Keratinocyte (primary cell): ENCODE data around the gene FAM184B. TPM values are rescaled to one million over a fixed set of nuclear protein-coding genes. Genes with fewer than 3 reads are reported as not detected.

Experiments
- DNase-seq: peaks from one replicate; pipeline ENCODE4 v3.0.0-alpha.2; 2011; ENCODE audit warnings: low read depth, missing footprints, low spot score
- FAIRE-seq: peaks from 2 replicates; lab custom pipeline; 2011; peaks lifted over from hg19 to GRCh38; lab: Jason Lieb, UNC
- H2AFZ ChIP-seq: 2 replicates; pipeline ENCODE4 v1.6.0; 2012; ENCODE audit warnings: low read length, control low read depth, inconsistent platforms; ENCODE audit not compliant: control insufficient read depth
- H3K27ac ChIP-seq: 2 replicates; pipeline ENCODE4 v1.5.1; 2011; ENCODE audit warnings: low read length; ENCODE audit not compliant: control insufficient read depth, insufficient read depth
- H3K27me3 ChIP-seq: 3 replicates; pipeline ENCODE4 v1.6.0; 2011; ENCODE audit warnings: low read length; ENCODE audit not compliant: control insufficient read depth, insufficient read depth; ENCODE audit errors: extremely low read depth
- H3K36me3 ChIP-seq, 2 experiments: 2 replicates in 1 of 2; 3 replicates in 1 of 2; pipeline ENCODE4 v1.5.1; 2011; ENCODE audit warnings: low read length in 2 of 2, mild to moderate bottlenecking in 1 of 2; ENCODE audit not compliant: control insufficient read depth in 2 of 2, insufficient read depth in 2 of 2; ENCODE audit errors: extremely low read depth in 1 of 2
- H3K4me1 ChIP-seq: 3 replicates; pipeline ENCODE4 v1.5.1; 2011; ENCODE audit warnings: low read length; ENCODE audit not compliant: control insufficient read depth, insufficient read depth; ENCODE audit errors: extremely low read depth
- H3K4me2 ChIP-seq: 3 replicates; pipeline ENCODE4 v1.6.0; 2011; ENCODE audit warnings: low read depth, low read length; ENCODE audit not compliant: control insufficient read depth, insufficient read depth; ENCODE audit errors: extremely low read depth
- H3K4me3 ChIP-seq, 3 experiments: fragments of 200-600 bp in 1 of 3; sonication (generic) in 1 of 3; 2 replicates in 2 of 3; 3 replicates in 1 of 3; pipeline ENCODE4 v1.5.1; 2011 to 2016; ENCODE audit warnings: low read length in 3 of 3, mild to moderate bottlenecking in 3 of 3, control low read depth in 2 of 3, inconsistent platforms in 1 of 3, low read depth in 1 of 3, mixed read lengths in 1 of 3, mixed run types in 1 of 3, moderate library complexity in 1 of 3; ENCODE audit not compliant: control insufficient read depth in 2 of 3, insufficient read depth in 2 of 3; ENCODE audit errors: extremely low read depth in 1 of 3
- H3K79me2 ChIP-seq: 2 replicates; pipeline ENCODE4 v1.6.0; 2012; ENCODE audit warnings: low read length; ENCODE audit not compliant: control insufficient read depth, insufficient read depth
- H3K9ac ChIP-seq: 3 replicates; pipeline ENCODE4 v1.6.0; 2011; ENCODE audit warnings: low read length; ENCODE audit not compliant: control insufficient read depth, insufficient read depth; ENCODE audit errors: extremely low read depth
- H3K9me1 ChIP-seq: 3 replicates; pipeline ENCODE4 v1.6.0; 2011; ENCODE audit warnings: low read length; ENCODE audit not compliant: control insufficient read depth, insufficient read depth; ENCODE audit errors: extremely low read depth
- H3K9me3 ChIP-seq: 2 replicates; pipeline ENCODE4 v1.5.1; 2012; ENCODE audit warnings: low read depth, low read length; ENCODE audit not compliant: control insufficient read depth
- H4K20me1 ChIP-seq: 3 replicates; pipeline ENCODE4 v1.6.0; 2011; ENCODE audit warnings: low read length; ENCODE audit not compliant: control insufficient read depth, insufficient read depth; ENCODE audit errors: extremely low read depth
- CTCF ChIP-seq, 3 experiments: IDR thresholded peaks in 1 of 3; conservative IDR thresholded peaks in 1 of 3; optimal IDR thresholded peaks in 1 of 3; 2 replicates in 2 of 3; 3 replicates in 1 of 3; pipeline versions ENCODE3 to v1.5.1; 2011; ENCODE audit warnings: low read length in 3 of 3, mild to moderate bottlenecking in 3 of 3, moderate library complexity in 2 of 3, control low read depth in 1 of 3, inconsistent platforms in 1 of 3; ENCODE audit not compliant: insufficient read depth in 2 of 3; ENCODE audit errors: extremely low read depth in 1 of 3
- EZH2 ChIP-seq: IDR thresholded peaks from one replicate; pipeline ENCODE4 v1.6.1; 2012; ENCODE audit warnings: inconsistent platforms, mild to moderate bottlenecking, low read length, moderate library complexity
- dilution Hi-C: fragments of 300-500 bp; cut with MboI; formaldehyde crosslinking; loops from one replicate; pipeline ENCODE4 v1.7.0; 2020; ENCODE audit warnings: low sequenced_read_pairs; ENCODE audit not compliant: extremely low pct_ligation_motif_present
- polyA plus RNA-seq, 5 experiments: library from polyadenylated mRNA; depleted of rRNA in 3 of 5; stranded (reverse) in 3 of 5; stranded (forward) in 1 of 5; unstranded in 1 of 5; fragments of >200 nt; gene quantifications; 1 replicate in 1 of 5; 2 replicates in 3 of 5; 3 replicates in 1 of 5; pipeline versions ENCODE4 v1.2.1 to v1.2.3, GENCODE V29; 2011 to 2012; ENCODE audit warnings: missing spikeins in 2 of 5, low read depth in 1 of 5, low replicate concordance in 1 of 5

Gene FAM184B
- polyA plus RNA-seq, 1 donor (not counting 4 experiments of a cell fraction or from before 2014, with no cell fraction given) = 0.01 TPM

GRCh38 chr4:17636341-17636695 lies 145.1 kb downstream of the FAM184B start:
- Histone ChIP-seq H3K9me3 (no peaks in the 10 kb centered on the region), H4K20me1 (peaks cover 2% of the 10 kb centered on the region), H3K27ac (no peak overlapping the region), H3K4me3 (no peak overlapping the region), H3K4me1 (no peaks in the 10 kb centered on the region), H3K4me2 (no peak overlapping the region), H3K9me1 (no peaks in the 10 kb centered on the region), H3K79me2 (no peaks in the 10 kb centered on the region), H3K9ac (no peak overlapping the region), H3K27me3 (no peaks in the 10 kb centered on the region), H2AFZ (no peak overlapping the region), H3K36me3 (peaks cover 12 to 16% of the 10 kb centered on the region in 2 experiments)
- no peak for FAIRE-seq
- TF ChIP-seq EZH2 (no peak), CTCF (optimal IDR thresholded peaks at IDR 0.05 in 1 of 3, IDR thresholded peaks at IDR 0.05 in 1 of 3, conservative IDR thresholded peaks at IDR 0.05 in 1 of 3; ENCODE audit: extremely low read depth in 1 of 3, insufficient read depth in 2 of 3, low read length in 3 of 3) (no peak)
- DNase-seq = no peak
- dilution Hi-C loops = no loop called here

GRCh38 chr4:17635056-17635455 lies 146.4 kb downstream of the FAM184B start:
- Histone ChIP-seq H3K4me3 (no peak overlapping the region), H3K4me2 (no peak overlapping the region), H3K27me3 (no peaks in the 10 kb centered on the region), H3K27ac (no peak overlapping the region), H3K4me1 (no peaks in the 10 kb centered on the region), H2AFZ (no peak overlapping the region), H3K79me2 (no peaks in the 10 kb centered on the region), H3K9me3 (no peaks in the 10 kb centered on the region), H3K9ac (no peak overlapping the region), H3K36me3 (peaks cover 12 to 19% of the 10 kb centered on the region in 2 experiments), H3K9me1 (no peaks in the 10 kb centered on the region), H4K20me1 (peaks cover 2% of the 10 kb centered on the region)
- TF ChIP-seq CTCF (optimal IDR thresholded peaks at IDR 0.05 in 1 of 3, IDR thresholded peaks at IDR 0.05 in 1 of 3, conservative IDR thresholded peaks at IDR 0.05 in 1 of 3; ENCODE audit: extremely low read depth in 1 of 3, insufficient read depth in 2 of 3, low read length in 3 of 3) = no peak
- TF ChIP-seq EZH2 = no peak
- dilution Hi-C loops = no loop called here
- no peak for DNase-seq
- no peak for FAIRE-seq
